ENCODE data around the gene MILR1.

GRCh38 chr17:64496786-64497564, 48.1 kb downstream of the MILR1 start, which contains the start of gene POLG2:
- TF ChIP-seq TAF1 (IDR thresholded peaks at IDR 0.05; ENCODE audit: borderline replicate concordance, insufficient read depth, low read length) (peak; percentile 83), POLR2AphosphoS5 (IDR thresholded peaks at IDR 0.05; ENCODE audit: low read depth, low read length) (peak; percentile 94), SIN3A (IDR thresholded peaks at IDR 0.05; ENCODE audit: borderline replicate concordance, insufficient read depth, low read length) (peak; percentile 76; the same call in 1 of the 2 replicates), REST (IDR thresholded peaks at IDR 0.05; ENCODE audit: insufficient read depth in 1 of 2, low read depth in 2 of 2, low read length in 2 of 2) (peak in 1 of 2 experiments; percentile 8; a peak in 1 of 4 replicates), FOXP2 (optimal IDR thresholded peaks at IDR 0.05; ENCODE audit: borderline replicate concordance, extremely low read depth, extremely low read length, insufficient read depth) (peak; percentile 79)
